Body of pancreas (tissue), 4 donors: ENCODE data around the gene AVPR2.

Experiments used
- POLR2A ChIP-seq, 3 donors: fragments of 450-650 bp; IDR thresholded peaks; one replicate each; pipeline ENCODE4 v1.6.1; 2016; ENCODE audit warnings: antibody characterized with exemption in 3 of 3, mild to moderate bottlenecking in 2 of 3
- TF ChIP-seq, protein P1 (sequence below), 7 experiments: fragments of 450-650 bp in 4 of 7; fragments of 200-600 bp in 3 of 7; sonication (generic) in 3 of 7; IDR thresholded peaks; one replicate each; pipeline ENCODE4 v1.5.1; 2016 to 2019; ENCODE audit warnings: antibody characterized with exemption in 7 of 7

DNA sequence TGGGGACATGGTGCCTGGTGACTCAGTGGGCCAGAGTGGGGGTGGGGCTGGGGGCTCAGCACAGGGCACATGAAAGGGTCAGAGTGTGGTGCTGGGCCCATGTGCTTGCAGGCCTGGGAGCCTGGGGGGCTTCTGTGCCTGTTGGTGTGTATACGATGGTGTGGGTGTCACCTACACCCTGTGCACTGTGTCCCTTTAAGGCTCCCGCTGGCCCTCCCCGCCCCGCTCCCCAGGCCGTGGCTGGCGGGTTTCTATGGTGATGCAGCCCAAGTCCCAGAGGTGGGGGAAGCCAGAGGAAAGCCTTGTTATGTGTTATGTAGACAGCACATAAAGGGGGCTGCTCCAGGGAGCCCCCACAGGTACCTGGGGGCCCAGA, 24.0 kb upstream of the AVPR2 start:
- TF ChIP-seq, protein P1, sequence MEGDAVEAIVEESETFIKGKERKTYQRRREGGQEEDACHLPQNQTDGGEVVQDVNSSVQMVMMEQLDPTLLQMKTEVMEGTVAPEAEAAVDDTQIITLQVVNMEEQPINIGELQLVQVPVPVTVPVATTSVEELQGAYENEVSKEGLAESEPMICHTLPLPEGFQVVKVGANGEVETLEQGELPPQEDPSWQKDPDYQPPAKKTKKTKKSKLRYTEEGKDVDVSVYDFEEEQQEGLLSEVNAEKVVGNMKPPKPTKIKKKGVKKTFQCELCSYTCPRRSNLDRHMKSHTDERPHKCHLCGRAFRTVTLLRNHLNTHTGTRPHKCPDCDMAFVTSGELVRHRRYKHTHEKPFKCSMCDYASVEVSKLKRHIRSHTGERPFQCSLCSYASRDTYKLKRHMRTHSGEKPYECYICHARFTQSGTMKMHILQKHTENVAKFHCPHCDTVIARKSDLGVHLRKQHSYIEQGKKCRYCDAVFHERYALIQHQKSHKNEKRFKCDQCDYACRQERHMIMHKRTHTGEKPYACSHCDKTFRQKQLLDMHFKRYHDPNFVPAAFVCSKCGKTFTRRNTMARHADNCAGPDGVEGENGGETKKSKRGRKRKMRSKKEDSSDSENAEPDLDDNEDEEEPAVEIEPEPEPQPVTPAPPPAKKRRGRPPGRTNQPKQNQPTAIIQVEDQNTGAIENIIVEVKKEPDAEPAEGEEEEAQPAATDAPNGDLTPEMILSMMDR (IDR thresholded peaks at IDR 0.05) = no peak
- no peak for TF ChIP-seq POLR2A (IDR thresholded peaks at IDR 0.05)
